Femur (tissue), 1 donor: ENCODE data around the gene SORCS2.
A peak's percentile ranks its signal among the peaks of the same experiment; 100 is the strongest.

Experiments
- DNase-seq: peaks from one replicate; pipeline ENCODE4 v3.0.0-alpha.2; 2017

Gene SORCS2

DNA sequence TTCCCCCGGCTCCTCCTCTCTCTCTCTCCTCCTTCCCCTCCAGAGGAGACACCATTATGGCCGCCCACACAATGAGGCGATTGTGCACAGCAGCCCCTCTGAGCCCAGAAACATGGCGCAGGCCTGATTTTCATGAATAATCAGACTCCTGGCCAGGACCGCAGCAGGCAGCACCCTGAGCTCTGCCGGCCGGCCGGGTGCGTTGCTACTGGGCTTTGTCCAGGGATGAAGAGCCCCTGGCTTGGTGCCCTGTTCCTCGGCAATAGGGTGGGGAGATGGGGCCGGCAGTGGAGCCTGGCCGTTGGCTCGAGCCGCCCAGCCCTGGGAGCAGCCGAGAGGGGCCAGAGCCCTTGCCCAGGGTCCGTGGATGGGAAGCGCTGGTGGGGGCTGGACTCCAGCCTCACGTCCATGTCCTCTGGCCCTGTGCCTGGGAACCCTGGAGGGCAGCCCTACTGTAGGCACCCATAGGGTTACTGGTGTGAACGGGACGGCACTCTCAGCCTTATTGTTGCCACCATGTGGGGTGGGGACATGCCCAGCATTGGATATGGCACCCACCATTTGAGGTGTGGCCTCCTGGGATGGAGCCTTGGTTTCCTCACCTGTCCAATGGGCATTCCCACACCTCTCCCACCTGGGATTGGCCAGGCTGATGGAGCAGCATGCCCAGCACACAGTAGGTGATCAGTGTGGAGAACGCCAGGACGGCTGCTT, 103.0 kb downstream of the SORCS2 start:
- peak; percentile 64 for DNase-seq

DNA sequence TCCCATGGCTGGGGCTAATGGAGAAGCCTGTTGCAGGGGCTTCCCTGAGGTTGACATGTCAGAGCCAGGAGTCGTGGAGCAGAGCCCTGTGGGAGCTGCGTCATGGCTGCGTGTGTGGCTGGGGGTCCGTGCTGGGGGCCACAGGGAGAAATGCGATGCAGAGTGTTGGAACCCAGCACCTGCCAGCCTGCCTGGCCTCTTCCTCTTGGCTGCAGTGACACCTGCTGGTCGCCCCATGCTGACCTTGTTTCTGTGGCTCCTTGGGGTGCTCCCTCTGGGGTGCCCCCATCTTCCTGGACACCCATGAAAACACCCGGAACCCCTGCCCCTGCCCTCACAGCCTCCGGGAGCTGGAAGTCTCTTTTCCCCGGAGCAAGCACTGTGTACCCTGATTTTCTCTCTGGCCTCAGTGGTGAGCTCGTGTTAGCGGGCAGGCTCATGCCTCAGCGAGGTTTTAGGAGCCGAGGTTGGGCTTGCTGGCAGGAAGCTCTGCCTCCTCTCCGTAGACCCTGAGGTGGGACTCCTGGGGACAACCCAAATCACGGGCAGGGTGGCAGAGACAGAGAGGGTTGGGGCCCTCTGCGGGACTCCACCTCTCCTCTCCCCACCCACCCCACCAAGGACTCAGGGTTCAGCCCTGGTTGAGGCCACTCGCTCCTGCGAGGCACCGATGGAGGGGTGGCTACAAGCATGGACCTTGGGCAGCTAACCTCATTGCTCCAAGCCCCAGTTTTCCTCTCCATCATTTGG, 103.7 kb downstream of the SORCS2 start:
- peak; percentile 60 for DNase-seq

DNA sequence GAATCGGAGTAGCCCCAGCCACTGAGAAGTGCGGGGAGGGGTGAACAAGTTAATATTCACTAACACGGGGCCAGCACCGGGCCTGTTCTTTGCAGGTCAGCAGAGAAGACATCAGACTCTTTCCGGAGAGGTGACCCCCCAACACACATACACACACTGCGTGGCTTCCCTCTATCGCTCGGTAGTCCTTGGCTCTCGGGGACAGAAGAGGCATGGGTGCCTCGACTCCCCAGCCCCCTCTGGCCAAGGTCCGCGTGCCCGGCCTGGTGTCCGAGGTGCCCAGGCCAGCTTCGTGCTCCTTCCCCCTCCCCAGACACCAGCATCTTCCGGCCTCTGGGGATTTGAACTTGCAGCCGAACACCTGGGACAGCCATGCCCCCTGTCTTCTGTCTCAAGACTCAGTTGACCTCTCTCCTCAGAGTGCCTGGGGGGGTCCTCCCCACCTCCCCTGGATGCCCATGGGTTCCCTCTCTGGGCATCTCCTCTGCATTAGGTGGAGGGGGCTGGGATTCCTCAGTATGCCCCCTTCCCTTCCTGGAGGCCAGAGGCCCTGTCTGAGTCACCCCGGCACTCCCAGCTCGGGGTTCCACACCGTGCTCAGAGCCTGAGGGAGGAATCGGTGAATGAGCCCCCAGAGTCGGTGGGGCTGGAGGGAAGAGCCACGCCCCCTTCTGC, 104.5 kb downstream of the SORCS2 start:
- DNase-seq: no peak

DNA sequence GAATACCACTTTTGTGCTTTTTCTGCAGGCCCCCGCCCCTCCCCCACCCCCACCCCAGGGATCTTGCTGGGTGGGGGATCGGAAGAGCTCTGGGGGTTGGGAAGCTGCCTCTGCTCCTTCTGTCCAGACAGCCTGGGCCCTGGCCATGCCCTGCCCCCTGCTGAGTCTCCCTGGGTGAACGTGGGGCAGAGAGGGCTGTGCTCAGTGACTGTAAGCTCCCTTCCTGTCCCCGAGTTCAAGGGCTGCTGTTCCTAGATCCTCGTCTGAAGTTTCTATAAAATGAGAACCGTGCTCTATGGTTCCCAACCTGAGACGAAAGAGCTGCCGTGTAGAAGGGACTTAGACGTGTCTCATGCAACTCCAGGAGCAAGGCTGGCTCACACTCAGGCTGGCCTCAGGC, 105.0 kb downstream of the SORCS2 start:
- no peak for DNase-seq

DNA sequence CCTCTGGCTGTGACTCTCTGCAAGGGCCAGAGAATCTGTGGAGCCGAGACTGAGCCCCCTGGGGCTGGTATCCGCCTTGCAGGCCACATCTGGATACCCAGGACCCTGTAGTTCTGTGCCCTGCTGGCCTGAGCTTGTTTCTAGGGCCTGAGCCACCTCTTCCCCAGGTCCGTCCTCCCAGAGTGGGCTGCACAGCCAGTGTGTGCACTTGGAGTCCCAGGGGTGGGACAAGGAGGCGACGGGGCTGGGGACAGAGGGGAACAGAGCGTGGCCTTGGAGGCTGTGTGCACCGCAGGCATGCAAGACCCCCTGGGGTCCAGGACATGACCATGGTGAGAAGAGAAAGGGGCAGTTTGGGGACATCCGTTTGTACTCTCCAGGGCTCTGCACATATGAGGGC, 105.5 kb downstream of the SORCS2 start:
- no peak for DNase-seq

DNA sequence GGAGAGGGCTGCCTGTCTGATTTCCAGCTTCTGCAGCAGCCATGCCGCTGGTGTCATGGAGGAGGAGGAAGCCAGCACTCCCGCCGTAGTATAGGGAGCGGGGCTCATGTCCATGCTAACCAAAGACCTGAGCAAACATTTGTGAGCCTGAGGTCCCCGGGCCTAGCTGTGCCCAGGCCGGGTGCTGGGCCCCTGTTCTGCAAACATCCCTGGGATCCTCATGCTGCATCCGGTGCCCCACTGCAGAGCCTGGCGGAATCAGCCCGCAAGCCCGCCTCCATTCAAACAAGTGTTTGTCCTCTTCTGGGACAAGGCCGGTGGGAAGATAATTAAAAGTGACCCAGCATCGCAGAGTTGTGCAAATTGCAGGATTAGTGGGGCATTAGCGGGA, 106.3 kb downstream of the SORCS2 start:
- DNase-seq: no peak

DNA sequence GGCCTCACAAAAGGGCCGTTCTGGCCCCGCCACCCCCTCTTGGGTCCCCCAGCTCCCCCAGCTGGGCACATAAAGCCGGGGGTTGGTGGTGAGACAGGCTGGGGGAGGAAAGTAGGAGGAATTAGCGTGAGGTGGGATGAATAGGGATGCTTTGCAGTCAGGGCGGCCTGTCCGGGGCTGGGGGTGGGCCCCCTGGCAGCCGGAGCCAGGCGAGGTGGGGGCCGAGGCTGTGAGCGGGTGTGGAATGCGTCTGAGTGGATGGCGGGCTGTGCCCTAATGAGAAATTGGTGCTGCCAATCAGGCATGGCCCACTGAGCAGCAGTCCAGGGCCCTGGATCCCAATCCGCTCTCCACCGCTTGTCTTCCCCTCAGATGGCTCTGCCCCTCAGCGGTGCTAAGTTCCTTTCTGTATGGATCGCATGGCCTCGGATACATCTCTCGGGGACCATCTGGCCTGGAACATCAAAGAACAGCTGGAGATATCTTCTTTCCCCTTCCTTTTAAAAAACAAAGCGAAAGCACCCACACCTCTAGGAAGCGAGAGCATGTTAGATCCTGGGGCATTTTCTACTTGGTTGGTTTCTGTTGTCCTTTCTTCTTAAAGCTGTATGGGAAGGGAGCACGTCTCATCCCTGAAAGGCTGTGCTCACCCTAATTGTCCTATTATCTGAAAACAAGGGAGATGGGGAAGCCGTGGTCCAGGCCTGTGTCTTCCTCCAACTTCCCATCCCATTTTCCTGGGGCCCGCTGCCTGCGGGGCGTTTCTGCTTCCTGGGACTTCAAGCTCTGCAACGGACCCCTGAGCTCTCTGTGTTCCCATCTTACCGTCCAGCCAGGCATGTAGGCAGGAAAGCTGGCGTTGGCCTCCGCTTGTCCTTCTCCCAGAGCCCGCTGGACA, 106.9 kb downstream of the SORCS2 start:
- DNase-seq: no peak

DNA sequence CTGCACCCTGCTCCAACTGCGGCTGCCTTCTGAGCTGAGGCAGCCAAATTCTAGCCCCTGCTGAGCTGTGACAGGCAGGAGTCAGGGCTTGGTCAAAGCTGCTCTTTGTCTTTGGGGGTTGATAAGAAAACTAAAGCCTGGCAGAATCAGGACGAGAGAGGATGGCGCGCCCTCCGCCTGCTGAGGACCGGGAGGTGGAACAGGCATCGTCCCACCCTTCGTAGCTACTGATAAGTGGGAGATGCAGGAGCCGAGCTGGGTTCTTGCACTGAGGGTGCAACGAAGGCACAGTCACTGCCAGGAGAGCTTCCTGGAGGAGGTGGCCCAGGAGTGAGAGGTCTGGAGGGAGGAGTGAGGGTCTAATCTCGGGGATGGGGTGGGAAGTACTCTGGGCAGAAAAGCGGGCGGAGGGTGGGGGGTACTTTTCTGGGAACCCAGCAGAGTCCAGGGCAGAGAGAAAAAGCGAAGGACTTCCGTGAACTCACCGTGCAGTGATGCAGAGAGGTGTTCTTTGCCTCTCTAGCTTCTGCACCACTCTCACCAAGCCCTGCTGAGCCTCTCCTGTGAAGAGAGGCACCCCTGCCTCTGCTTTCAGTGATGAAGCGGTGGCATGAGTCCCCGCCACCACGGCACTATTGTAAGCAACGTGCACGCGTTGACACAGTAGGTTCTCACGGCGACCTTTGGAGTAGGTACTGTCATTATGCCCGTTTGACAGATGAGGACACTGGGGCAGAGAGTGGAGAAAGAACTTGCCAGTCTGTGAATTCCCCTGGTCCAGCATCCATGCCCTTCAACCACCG, 107.8 kb downstream of the SORCS2 start:
- DNase-seq: no peak

DNA sequence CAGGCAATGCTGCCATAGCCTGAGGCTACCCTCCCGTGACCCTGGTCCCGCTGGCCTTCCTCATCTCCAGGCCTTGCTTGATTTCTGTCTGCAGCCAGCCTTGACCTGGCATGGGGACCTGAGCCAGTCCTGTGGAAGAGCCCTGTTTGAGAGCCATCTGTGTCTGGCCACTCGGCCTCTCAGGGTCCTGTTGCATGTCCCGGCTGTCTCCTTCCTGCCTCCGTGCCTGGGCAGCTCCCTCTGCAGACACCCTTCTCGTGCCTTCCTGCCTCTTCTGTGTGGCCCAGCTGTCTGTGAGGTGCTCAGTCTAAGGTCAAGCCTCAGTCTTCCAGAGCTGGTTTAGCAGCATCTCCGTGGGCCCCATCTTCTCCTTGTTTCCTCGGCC, 108.4 kb downstream of the SORCS2 start:
- no peak for DNase-seq

DNA sequence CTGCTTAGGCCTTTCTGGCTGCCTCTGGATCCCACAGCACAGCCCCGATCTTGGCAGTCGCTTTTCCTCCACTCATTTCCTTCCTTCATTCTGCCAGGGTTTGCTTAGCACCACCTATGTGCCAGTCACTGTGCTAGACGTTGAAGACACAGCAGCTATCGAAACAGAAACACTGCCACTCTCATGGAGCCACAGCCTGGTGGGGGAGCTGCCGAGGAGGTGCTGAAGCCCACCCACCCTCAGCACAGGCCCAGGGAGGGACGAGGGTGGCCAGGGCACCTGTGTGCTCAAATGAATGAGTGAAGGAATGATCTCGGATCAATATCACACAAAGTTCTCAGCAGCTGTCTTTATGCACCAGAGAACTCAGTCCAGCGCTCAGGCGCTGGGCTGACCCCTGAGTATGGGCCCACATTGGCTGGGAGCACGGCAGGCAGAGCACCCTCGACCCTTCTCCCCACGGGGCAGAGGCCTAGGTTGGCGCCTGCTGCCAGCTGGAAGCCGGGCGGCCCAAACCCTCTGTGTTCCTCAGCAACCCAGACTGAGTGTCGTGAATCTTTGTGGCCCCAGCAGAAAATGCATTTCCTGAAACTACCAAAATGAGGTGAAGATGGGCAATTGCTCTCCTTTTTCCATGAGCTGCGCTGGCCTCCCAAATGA, 108.9 kb downstream of the SORCS2 start:
- no peak for DNase-seq

DNA sequence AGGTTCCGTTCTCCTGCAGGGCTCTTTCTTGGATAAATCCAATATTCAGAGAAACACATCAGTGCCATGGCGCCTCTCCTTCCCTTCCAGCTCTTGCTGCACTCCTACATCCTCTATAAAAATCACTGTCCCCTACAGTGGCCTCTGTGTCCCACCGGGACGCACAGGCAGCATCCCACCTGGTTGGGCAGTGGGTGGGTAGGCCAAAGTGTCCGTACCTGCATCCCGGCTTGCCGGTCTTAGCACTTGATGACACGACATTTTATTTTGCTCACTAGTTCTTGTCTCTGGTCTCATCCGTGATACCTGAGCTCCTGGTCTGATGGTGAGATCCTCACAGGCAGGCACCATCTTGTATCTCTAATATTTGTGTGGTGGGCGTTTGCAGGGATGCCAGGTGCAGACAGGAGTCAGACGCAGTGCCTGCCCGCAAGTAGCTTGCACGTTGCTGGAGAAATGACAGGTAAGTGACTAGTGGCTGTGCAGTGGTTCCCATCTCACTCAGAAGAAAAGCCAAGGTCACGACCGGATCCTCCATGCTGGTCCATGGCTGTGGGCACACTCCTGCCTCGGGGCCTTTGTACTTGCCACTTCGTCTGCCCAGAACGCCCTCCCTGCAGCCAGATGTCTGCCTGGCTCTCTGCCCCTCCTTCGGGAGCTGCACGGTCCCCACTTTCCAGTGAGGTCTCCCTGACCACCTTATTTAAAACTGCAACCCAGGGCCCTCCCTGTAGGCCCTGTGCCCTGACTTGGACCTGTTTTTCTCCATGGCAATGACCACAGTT, 109.7 kb downstream of the SORCS2 start:
- no peak for DNase-seq

DNA sequence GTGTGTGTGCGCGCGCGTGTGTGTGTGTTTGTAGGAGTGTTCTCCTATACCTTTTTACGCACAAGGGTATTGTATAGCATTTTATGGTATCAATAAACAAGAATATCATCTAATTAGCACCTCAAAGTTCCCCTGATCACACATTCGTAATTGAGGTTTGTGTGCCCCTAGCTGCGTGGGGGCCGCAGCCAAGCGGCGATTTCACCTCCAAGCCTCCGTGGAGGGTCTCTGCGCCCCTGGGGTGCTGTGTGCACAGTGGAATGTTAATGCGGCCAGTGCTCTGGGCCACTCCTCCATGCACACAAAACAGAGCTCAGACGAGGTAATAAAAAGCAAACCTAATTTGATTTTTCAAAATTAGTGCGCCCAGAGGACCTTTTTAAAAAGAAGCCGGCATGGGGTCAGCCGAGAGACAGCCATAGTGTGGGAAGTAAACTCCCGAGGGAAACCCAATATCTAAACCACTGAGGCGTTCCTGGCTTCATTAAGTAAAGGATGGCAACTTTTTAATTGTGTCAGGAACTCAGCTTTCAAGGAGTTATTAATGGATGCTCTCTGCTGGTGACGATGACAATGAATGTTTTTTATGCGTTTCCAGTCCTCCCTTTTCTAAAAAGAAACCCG, 110.6 kb downstream of the SORCS2 start:
- no peak for DNase-seq

DNA sequence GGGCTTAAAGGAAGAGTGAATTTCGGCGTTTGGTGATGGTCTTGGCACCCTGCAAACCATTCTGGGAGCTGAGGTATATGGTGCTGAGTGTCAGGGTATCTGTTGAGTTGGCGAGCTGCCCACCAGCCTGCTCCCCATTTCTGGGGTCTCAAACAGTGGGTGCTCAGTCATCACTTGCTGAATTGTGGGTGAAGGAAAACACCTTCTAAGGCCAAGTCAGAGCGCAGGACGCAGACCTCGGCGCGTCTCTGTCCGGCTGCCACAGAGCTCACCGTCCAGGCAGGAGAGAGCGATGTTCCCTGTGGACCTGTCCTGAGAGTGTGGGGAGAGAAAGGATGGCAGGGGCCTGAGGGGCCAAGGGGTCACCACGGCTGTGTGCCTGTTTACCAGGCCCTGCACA, 111.2 kb downstream of the SORCS2 start:
- no peak for DNase-seq

DNA sequence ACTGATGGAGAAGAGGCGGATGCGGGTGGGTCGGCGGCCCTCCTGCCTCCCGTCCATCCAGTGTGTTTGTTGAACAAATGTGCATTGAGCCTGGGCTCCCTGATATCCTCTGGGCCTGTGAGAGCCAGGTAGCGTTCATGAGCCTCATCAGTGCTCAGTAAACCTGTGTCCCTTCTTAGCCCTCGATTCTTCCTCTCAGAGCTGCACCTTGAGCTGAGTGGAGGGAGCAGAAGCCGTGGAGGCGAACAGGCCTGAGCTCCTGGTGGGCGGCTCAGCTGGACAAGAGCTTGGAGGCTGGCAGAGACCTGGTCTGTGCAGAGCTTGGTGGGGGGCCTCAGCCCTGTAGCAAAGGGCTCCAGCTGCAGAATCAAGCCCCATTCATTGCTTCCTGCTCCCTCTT, 112.1 kb downstream of the SORCS2 start:
- DNase-seq: no peak

DNA sequence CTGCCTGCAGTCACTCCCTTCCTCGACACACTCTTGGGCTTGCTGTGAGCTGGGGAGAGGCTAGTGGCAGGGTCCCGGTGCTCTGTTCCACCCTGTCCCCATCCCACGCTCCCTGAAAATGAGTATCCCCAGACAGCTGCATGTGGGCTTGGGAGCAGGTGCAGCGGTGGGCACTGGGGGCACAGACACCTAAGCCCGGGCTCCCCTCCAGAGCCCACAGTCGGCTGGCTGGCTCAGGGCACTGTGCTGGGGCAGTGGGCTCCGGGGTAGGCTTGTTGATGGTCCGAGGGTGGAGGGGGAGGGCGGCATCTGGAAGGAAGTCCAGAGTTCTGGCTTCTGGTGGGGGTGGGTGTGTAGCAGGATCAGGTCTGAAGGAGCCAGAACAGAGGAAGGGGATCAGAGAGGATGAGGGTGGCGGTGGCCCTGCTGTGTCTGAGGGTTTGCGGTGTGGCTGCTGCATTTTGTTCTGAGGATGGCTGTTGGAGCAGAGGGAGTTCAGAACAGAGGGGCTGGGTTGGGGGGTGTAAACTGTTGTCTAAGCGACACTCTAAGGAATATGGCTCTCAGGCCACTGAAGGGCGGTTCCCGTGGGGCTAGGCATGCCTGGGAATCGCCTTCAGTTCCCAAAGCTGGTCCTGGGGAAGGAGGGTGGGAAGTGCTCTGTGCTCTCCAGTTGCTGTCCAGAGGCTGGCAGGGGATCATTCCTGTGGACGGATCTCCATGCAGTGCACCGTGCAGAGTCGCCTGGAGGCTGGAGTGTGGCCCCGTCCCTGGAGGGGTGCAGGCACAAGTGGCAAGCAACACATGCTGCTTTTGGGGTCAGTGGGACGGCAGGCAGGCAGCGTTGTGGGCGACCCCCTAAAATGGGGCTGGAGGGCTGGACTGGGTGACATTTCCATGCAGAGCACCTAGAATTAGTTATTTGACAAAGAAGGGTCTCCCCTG, 114.0 kb downstream of the SORCS2 start:
- DNase-seq: no peak

DNA sequence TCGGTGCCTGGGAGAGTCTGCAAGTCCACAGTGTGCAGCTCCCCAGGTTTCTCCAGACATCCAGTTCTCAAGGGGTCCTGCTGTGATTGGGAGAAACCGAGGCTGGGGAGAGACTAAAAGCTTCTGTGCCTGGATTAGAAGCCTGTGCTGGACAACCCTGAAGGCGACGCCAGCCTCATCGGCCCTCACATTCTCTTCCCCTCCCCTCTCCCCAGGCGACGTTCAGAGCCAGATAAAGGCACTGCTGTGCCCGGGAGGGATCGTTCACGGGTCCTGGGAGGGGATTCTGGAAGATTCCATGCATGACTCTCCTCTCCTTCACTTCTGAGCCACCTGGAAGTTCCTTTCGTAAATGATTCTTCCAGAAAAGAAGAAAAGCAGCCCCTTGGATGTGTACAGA, 114.6 kb downstream of the SORCS2 start:
- no peak for DNase-seq

DNA sequence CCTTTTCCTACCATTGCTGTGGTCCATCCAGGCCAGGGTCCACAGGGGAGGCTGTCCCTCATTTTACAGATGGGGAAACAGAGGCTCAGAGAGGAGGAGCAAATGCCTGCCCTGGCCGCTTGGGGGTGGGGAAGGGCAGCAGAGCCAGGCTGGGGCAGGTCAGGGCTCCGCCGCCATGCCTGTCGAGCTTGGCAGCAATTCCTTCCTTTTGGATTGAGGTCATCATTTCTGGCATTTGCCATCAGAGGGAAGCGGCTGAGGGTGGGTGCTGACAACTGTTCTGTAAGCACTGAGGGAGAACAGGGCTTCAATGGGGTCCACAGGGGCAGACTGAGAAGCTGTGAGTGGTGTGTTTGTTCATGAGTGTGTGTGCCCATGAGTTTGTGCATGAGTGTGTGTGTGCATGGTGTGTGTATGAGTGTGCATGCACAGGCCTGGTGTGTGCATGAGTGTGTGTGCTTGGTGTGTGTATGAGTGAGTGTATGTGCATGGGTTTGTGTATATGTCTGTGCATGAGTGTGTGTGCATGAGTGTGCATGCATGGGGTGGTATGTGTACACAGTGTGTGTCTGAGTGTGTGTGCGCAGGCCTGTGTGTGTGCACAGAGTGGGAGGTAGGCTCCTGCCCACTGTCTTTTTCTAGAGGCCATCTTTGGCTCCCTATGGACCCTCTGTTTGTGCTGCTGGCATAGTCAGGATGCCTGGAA, 115.2 kb downstream of the SORCS2 start:
- DNase-seq: no peak

DNA sequence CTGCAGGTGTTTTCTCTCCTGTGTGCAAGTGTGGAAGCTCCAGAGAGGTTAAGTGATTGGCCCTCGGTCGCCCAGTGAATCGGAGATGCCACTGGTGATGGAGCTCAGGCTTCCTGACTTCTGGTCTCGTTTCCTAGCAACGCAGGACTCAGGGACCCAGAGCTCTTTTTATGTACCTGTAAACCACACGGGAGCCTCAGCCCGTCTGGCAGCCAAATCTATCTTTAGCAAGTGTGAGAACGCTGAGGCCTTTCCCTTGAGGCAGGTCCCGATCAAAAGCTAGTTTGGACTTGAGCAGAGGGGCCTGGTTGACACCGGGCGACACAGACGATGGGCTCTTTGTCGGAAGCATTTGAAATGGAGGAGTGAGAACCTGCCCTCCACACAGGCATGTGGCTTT, 116.8 kb downstream of the SORCS2 start:
- DNase-seq: no peak
